ENCODE results near the gene ZNF407.

DNA sequence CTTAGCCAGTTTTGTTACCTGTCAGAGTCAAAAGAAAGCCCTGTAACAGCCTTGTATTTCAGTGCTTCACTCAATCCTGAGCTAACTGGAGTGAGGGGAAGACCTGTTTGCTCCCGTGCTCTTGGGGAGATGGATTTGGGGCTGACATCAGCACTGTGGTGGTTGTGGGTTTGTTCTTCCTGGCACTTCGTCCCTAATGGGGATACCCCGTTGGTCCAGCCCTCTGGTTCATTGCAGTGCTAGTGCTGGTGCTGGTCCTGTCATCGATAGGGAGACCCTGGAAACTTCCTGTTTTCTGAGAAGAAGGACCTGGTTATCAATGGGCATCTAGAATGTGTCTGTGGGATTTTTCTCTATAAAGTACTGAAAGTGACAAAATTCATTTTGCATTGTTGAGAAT lies 205.4 kb downstream of the ZNF407 start:
- TF ChIP-seq, protein P1, sequence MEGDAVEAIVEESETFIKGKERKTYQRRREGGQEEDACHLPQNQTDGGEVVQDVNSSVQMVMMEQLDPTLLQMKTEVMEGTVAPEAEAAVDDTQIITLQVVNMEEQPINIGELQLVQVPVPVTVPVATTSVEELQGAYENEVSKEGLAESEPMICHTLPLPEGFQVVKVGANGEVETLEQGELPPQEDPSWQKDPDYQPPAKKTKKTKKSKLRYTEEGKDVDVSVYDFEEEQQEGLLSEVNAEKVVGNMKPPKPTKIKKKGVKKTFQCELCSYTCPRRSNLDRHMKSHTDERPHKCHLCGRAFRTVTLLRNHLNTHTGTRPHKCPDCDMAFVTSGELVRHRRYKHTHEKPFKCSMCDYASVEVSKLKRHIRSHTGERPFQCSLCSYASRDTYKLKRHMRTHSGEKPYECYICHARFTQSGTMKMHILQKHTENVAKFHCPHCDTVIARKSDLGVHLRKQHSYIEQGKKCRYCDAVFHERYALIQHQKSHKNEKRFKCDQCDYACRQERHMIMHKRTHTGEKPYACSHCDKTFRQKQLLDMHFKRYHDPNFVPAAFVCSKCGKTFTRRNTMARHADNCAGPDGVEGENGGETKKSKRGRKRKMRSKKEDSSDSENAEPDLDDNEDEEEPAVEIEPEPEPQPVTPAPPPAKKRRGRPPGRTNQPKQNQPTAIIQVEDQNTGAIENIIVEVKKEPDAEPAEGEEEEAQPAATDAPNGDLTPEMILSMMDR (IDR thresholded peaks at IDR 0.05; ENCODE audit: borderline replicate concordance, extremely low read depth, low read length, poor library complexity, severe bottlenecking): no peak
- TF ChIP-seq EZH2 (IDR thresholded peaks at IDR 0.05; ENCODE audit: borderline replicate concordance, low read depth, low read length, severe bottlenecking): no peak

Measured in DND-41 (cell line).